OCI-LY7 (cell line): Measurements from ENCODE around the gene TMEM41B.

Experiments used
- EZH2phosphoT487 ChIP-seq: fragments of 200-600 bp; sonication (generic); IDR thresholded peaks from 2 replicates; pipeline ENCODE4 v1.6.1; 2018; ENCODE audit warnings: low read depth, borderline replicate concordance, mild to moderate bottlenecking, mixed run types, antibody characterized with exemption, low read length, moderate library complexity, mixed read lengths
- TF ChIP-seq, protein P1 (sequence below): fragments of 200-600 bp; sonication (generic); conservative IDR thresholded peaks from 2 replicates; pipeline ENCODE4 v1.5.1; 2014; ENCODE audit warnings: mild to moderate bottlenecking, antibody characterized with exemption, low read length, moderate library complexity, mixed read lengths

DNA sequence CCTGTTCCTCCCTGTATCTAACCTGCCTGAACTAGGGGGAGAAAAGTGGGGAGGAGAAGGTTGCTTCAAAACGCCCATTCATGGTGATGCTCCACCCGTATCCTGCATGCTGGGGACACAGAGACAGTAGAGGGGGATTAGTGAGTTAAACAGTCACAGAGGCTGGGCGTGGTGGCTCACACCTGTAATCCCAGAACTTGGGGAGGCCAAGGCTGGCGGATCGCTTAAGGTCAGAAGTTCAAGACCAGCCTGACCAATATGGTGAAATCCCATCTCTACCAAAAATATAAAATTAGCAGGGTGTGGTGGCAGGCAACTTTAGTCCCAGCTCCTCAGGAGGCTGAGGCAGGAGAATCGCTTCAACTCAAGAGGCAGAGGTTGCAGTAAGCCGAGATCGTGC lies 47.5 kb downstream of the TMEM41B start:
- TF ChIP-seq, protein P1, sequence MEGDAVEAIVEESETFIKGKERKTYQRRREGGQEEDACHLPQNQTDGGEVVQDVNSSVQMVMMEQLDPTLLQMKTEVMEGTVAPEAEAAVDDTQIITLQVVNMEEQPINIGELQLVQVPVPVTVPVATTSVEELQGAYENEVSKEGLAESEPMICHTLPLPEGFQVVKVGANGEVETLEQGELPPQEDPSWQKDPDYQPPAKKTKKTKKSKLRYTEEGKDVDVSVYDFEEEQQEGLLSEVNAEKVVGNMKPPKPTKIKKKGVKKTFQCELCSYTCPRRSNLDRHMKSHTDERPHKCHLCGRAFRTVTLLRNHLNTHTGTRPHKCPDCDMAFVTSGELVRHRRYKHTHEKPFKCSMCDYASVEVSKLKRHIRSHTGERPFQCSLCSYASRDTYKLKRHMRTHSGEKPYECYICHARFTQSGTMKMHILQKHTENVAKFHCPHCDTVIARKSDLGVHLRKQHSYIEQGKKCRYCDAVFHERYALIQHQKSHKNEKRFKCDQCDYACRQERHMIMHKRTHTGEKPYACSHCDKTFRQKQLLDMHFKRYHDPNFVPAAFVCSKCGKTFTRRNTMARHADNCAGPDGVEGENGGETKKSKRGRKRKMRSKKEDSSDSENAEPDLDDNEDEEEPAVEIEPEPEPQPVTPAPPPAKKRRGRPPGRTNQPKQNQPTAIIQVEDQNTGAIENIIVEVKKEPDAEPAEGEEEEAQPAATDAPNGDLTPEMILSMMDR = no peak
- no peak for TF ChIP-seq EZH2phosphoT487
